HEK293T (cell line): ENCODE results near the gene WASF3.

Experiments used
- ARNT ChIP-seq: fragments of 450-650 bp; IDR thresholded peaks from 2 replicates; pipeline ENCODE4 v1.6.1; 2017; ENCODE audit warnings: mild to moderate bottlenecking
- BHLHE40 ChIP-seq: fragments of 450-650 bp; IDR thresholded peaks from 2 replicates; pipeline ENCODE4 v1.6.1; 2016; ENCODE audit warnings: mild to moderate bottlenecking, moderate library complexity, borderline replicate concordance
- CTBP1 ChIP-seq: fragments of 450-650 bp; IDR thresholded peaks from 2 replicates; pipeline ENCODE4 v1.6.1; 2016; ENCODE audit warnings: borderline replicate concordance
- FOXM1 ChIP-seq: fragments of 450-650 bp; IDR thresholded peaks from 2 replicates; pipeline ENCODE4 v1.6.1; 2017; ENCODE audit warnings: mild to moderate bottlenecking, borderline replicate concordance
- SP1 ChIP-seq: fragments of 450-650 bp; IDR thresholded peaks from 2 replicates; pipeline ENCODE4 v1.6.1; 2017
- SUZ12 ChIP-seq: fragments of 450-650 bp; IDR thresholded peaks from 2 replicates; pipeline ENCODE4 v1.6.1; 2016; ENCODE audit warnings: mild to moderate bottlenecking

- no peak for TF ChIP-seq ARNT
- TF ChIP-seq FOXM1: no peak
- TF ChIP-seq SUZ12: no peak
- TF ChIP-seq BHLHE40: no peak
- no peak for TF ChIP-seq CTBP1
- TF ChIP-seq SP1: no peak
Observed at GRCh38 chr13:26681036-26681435, 123.6 kb downstream of the WASF3 start.
